CD1c-positive myeloid dendritic cell (primary cell): ENCODE data around the gene HMGXB3.

ENCODE experiments used
- DNase-seq: peaks from one replicate; pipeline ENCODE4 v3.0.0-alpha.2; 2016; ENCODE audit errors: extremely low spot score

Gene HMGXB3

GRCh38 chr5:150052226-150052955, 51.9 kb downstream of the HMGXB3 start:
- DNase-seq: peak; percentile 62

GRCh38 chr5:150052956-150053712, 52.6 kb downstream of the HMGXB3 start:
- peak; percentile 89 for DNase-seq

DNA sequence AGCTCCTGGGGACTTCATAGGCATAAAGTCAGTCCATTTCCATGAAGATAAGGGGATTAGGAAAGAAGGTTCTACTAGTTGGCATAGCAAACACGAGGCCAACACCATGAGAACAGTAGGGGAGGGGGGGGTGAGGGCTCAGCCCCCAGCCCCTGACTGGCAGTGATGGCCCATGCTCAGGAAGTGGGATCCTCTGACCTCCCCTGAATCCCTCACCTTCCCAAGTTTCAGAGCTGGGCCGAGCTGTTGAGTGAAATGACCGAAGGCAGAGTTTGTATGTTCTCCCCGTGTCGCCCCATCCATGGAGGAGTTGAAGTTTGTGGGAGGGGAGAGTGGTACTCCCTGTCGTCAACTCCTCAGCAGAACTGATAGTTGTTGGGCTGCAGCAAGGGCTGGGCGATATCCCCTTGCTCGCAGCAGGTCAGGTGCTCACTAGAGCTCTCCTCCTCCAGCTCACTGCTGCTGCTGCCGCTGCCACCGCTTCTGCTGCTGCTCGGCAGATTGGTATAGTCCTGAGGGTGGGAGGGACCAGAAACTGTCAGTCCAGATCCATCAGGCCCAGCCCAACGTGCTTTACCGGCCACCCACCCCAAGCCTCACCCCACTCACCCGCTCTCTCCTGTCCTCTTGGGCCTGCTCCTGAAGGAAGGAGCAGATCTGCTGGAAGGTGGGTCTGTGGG, 53.3 kb downstream of the HMGXB3 start:
- no peak for DNase-seq

- DNase-seq: no peak
Measured at GRCh38 chr5:150054569-150054968, 54.0 kb downstream of the HMGXB3 start.

GRCh38 chr5:150055326-150056074, 55.0 kb downstream of the HMGXB3 start:
- DNase-seq: no peak

DNA sequence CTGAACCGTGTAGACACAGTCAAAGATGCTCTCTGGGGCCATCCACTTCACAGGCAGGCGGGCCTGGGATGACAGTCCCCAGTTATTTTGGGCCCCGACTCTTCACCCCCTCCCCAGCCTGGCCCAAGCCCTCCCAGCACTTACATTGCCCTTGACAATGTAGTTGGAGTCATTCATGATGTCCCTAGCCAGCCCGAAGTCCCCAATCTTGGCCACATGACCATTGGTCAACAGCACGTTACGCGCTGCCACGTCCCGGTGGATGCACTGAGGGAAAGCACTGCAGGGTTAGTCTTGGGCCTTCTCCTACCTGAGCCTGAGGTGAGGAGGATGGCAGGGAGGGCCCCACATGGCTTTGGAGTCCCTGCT, 55.5 kb downstream of the HMGXB3 start:
- no peak for DNase-seq

GRCh38 chr5:150057052-150057451, 56.5 kb downstream of the HMGXB3 start:
- DNase-seq: no peak

- DNase-seq: no peak
Measured at GRCh38 chr5:150057511-150057910, 57.0 kb downstream of the HMGXB3 start.

- no peak for DNase-seq
Measured at GRCh38 chr5:150057996-150058395, 57.5 kb downstream of the HMGXB3 start.

DNA sequence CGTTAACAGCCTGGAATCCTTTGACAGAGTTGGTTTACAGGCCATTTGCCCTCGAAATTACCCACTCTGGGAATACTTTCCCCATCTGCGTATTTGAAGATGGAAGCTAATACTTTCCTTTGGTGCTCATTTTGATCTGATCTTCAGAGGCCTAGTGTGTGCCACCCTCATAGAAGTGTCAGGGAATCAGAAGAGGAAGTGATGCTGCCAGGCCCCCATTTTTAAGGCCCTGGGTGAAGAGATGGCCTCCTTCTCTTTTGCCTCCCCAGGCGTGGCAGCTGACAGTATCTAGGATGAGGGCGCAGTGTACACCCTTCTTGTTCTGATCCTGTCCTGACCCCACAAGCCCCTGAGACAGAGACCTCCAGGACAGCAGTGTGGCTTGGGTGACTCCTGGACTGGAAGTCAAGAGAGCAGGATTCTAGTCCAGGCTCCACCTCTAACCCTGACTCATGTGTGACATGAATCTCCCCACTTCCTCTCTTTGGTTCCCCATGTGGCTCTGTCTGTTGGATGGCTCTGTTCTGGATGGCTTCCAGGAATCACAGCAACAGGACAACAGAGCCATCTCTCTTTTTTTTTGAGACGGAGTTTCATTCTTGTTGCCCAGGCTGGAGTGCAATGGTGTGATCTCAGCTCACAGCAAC, 58.1 kb downstream of the HMGXB3 start:
- DNase-seq: peak; percentile 92

GRCh38 chr5:150059623-150060022, 59.1 kb downstream of the HMGXB3 start:
- DNase-seq: no peak

DNA sequence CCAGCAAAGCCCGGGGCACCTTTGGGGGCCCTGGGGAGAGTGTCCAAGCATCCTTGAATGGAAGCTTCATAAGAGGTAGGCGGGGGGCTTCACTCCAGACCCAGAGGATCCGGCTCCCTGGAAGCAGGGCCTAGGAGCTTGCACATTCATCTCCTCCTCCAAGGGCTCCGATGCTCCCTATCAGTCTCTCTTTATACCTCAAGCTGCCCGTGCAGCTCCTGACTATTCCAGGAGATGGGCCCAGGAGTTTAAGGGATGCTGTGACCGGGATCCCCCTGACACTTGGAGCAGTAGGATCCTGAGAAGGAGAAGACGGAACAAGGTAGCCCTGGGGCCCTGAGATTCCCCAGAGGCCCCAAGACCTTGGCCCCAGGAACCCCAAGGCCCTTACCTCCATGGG, 59.9 kb downstream of the HMGXB3 start:
- DNase-seq: no peak

DNA sequence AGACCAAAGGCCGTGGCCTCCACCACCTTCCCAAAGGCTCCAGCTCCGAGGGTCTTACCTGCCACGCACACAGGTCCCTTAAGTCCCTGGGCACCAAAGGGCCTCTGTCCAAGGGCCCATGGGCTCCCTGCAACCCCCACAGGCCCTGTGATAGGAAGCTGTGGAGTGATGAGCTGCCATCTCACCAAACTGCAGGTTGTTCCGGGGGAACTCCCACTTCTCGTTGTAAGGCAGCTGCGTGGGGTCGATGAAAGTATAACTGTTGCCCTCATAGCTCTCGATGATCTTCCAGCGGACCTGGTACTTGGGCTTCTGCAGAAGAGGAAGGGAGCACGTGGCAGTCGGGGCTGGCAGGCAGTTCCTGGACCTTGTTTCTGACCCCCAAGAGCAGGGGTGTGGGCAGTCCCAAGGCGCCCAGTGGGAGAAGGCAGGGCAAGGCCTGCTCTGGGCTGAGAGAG, 61.0 kb downstream of the HMGXB3 start:
- DNase-seq: peak; percentile 63

DNA sequence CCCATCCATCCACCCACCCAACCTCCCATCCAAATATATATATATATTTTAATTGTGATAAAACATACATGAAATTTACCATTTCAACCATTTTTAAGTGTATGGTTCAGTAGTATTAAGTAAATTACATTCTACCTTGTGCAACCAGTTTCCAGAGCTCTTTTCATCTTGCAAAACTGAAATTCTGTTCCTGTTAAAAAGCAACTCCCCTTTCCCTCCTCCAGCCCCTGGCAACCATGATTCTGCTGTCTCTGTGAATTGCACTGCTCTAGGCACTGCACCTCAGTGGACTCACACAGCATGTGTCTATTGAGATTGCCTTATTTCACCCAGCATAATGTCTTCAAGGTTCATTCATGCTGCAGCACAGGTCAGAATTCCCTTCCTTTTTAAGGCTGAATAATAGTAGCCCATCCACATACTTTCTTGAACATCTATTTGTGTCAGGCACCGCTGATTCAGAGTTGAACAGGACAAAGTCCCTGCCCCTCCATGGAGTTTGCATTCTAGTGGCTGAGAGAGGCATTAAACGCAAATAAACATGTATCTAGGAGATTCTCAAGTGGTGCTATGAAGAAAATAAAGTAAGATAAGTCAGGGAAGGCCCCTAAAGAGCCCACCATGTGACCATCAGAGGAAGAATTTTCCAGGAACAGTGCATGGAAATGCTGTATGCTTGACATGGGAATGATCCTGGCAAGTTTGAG, 61.8 kb downstream of the HMGXB3 start:
- peak; percentile 50 for DNase-seq

DNA sequence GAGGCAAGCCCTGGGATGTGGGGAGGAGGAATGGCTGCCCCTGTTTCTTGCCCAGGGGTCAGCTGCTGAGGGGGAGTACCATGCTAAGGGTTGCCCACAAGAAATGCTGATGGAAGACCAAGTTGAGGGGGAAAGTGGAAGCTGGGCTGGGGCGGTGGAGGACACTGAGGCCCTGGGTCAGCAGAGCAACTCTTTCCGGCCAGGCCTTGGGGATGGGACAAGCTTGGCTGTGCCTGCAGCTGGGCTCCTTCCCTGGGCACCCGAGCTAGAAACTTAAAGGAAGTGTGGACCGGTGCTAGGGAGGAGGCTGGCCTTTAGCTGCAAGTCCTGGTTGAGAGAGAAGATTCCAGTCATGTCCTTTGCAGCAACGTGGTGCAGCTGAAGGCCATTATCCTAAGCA, 63.1 kb downstream of the HMGXB3 start:
- DNase-seq: no peak

- DNase-seq: no peak
Measured at GRCh38 chr5:150064681-150065220, 64.2 kb downstream of the HMGXB3 start.

DNA sequence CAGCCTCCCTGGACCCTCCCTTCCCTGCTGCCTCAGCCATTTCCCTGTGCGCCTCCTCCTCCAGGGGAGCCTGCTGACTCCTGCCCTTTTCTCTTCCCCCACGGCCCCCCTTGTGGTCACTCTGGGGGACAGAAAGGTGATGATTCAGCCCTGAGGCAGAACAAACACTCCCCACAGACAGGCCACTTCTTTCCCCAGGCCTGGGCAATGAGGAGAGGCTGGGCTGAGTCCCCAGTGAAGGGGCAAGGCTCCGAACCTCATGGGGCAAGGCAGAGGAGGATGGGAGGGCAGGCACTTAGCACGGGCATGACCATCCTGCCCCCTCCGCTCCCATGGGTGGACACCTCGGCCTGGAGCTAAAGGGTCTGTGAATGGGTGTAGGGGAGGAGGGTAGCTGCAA, 64.8 kb downstream of the HMGXB3 start:
- DNase-seq: peak; percentile 73

DNA sequence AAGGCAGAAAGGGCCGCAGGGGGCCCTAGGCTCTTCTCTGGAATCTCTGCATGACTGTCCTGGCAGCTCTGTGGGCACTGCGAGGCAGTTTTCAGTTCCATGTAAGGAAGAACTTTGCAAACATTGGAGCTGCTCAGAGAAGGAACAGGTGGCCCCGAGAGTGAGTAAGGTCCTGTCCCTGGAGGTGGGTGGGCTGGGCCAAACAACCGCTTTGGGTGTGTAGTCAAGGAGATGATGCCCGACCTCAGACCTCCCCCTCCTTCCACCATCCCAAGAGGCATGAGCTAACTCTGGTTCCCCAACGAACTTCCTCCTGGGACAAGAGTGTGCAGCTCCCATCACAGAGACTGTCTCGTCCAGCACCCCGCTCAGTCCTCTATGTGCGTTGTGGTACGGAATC, 65.3 kb downstream of the HMGXB3 start:
- peak; percentile 96 for DNase-seq

DNA sequence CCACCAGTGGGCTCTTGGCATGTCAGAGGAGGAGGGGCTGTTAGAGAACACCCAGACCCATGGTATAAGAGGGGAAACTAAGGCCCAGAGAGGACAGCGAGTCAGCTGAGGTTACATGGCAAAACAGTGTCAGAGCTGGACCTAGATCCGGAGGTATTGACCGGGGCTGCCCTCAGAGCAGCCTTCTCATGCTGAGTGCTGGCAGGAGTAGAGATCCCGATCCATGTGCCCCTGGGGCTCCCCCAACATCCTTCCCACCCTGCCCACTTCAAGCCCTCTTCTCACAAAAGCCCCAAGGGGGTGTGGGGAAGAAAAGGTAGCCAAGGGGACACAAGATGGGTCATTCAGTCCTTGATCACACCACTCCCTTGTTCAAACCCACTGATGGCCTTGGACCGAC, 65.9 kb downstream of the HMGXB3 start:
- DNase-seq: no peak

GRCh38 chr5:150066901-150067396, 66.4 kb downstream of the HMGXB3 start:
- peak; percentile 68 for DNase-seq
